GM21723 (cell line): ENCODE measurements around the gene TMED3.
"Not testable (repeated sequence)": the region's sequence is repeated elsewhere in the genome, so short reads cannot be mapped to it uniquely, and the experiment has no call there.

Source experiments
- ATAC-seq: cut with Tn5 transposase; IDR thresholded peaks from one replicate; pipeline ENCODE4 v1.9.1; 2021; ENCODE audit warnings: mild to moderate bottlenecking, moderate library complexity; ENCODE audit not compliant: unreplicated experiment

TMED3 gene

GRCh38 chr15:79315623-79316328, 4.9 kb downstream of the TMED3 start:
- ATAC-seq: no peak

GRCh38 chr15:79316864-79317263, 6.0 kb downstream of the TMED3 start:
- no peak for ATAC-seq

- not testable (repeated sequence) for ATAC-seq
Observed at GRCh38 chr15:79319973-79320372, 9.1 kb downstream of the TMED3 start.

GRCh38 chr15:79321876-79322275, 11.0 kb downstream of the TMED3 start:
- no peak for ATAC-seq

- no peak for ATAC-seq
Observed at GRCh38 chr15:79322306-79322705, 11.4 kb downstream of the TMED3 start.

- no peak for ATAC-seq
Observed at GRCh38 chr15:79322945-79323344, 12.0 kb downstream of the TMED3 start.

- no peak for ATAC-seq
Observed at GRCh38 chr15:79329171-79329611, 18.3 kb downstream of the TMED3 start.

GRCh38 chr15:79332824-79333510, 22.1 kb downstream of the TMED3 start:
- ATAC-seq: no peak

GRCh38 chr15:79337591-79337990, 26.7 kb downstream of the TMED3 start:
- no peak for ATAC-seq

- no peak for ATAC-seq
Observed at GRCh38 chr15:79339588-79340314, 28.8 kb downstream of the TMED3 start.

- no peak for ATAC-seq
Observed at GRCh38 chr15:79340315-79340602, 29.3 kb downstream of the TMED3 start.

- ATAC-seq: no peak
Observed at GRCh38 chr15:79341396-79341795, 30.5 kb downstream of the TMED3 start.

GRCh38 chr15:79349525-79349924, 38.6 kb downstream of the TMED3 start:
- no peak for ATAC-seq

- ATAC-seq: no peak
Observed at GRCh38 chr15:79352206-79352605, 41.3 kb downstream of the TMED3 start.

GRCh38 chr15:79357566-79357965, 46.7 kb downstream of the TMED3 start:
- no peak for ATAC-seq

- ATAC-seq: no peak
Observed at GRCh38 chr15:79358069-79358468, 47.2 kb downstream of the TMED3 start.

GRCh38 chr15:79364571-79365240, 53.8 kb downstream of the TMED3 start:
- no peak for ATAC-seq

GRCh38 chr15:79365765-79366164, 54.9 kb downstream of the TMED3 start:
- ATAC-seq: no peak

GRCh38 chr15:79366691-79367090, 55.8 kb downstream of the TMED3 start:
- no peak for ATAC-seq

- no peak for ATAC-seq
Observed at GRCh38 chr15:79370716-79371115, 59.8 kb downstream of the TMED3 start.

- no peak for ATAC-seq
Observed at GRCh38 chr15:79371591-79371990, 60.7 kb downstream of the TMED3 start.
